Brain microvascular endothelial cell (primary cell): ENCODE data around the gene FBXW8.

Experiments used
- DNase-seq: peaks from one replicate; pipeline ENCODE4 v3.0.0-alpha.2; 2020
- H3K27ac ChIP-seq: fragments of 250-450 bp; sonication (Bioruptor Pico); 2 replicates; pipeline ENCODE4 v1.5.1; 2020; ENCODE audit warnings: mild to moderate bottlenecking, moderate library complexity
- H3K27me3 ChIP-seq: fragments of 250-450 bp; sonication (Bioruptor Pico); replicated peaks from 2 replicates; pipeline ENCODE4 v1.5.1; 2020; ENCODE audit warnings: mild to moderate bottlenecking
- H3K36me3 ChIP-seq: fragments of 250-450 bp; sonication (Bioruptor Pico); replicated peaks from 2 replicates; pipeline ENCODE4 v1.5.1; 2020; ENCODE audit warnings: mild to moderate bottlenecking
- H3K4me3 ChIP-seq: 2 replicates; pipeline ENCODE4 v1.5.1; 2011; ENCODE audit warnings: low read depth, mild to moderate bottlenecking, control low read depth, low read length, moderate library complexity
- in situ Hi-C: cut with HindIII; loops from 2 replicates; pipeline ENCODE4 v1.10.0; 2017; ENCODE audit warnings: low sequenced_read_pairs, low pct_ligation_motif_present
- TF ChIP-seq, protein P1 (sequence below): IDR thresholded peaks from 2 replicates; pipeline ENCODE4 v1.5.1; 2011; ENCODE audit warnings: low read depth, mild to moderate bottlenecking, moderate library complexity, low read length, control low read depth, inconsistent platforms; ENCODE audit errors: missing control alignments

Gene FBXW8

DNA sequence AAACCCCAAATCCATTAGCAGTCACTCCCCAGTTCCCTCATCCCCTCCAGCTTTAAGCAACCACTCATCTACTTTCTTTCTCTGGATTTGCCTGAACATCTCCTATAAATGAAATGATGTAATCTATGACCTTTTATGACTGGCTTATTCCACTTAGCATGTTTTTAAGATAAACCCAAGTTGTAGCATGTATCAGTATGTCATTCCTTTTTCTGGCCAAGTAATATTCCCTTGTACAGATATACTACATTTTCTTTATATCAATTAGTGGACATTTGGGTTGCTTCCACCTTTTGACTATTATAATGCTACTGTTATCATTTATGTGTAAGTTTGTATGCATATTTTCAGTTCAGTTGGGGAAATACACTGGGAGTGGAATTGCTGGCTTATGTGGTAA is 105.1 kb downstream of the FBXW8 start:
- Histone ChIP-seq H3K36me3 (peaks cover 17% of the 10 kb centered on the region), H3K4me3 (no peak overlapping the region), H3K27me3 (no peaks in the 10 kb centered on the region), H3K27ac (no peak overlapping the region)
- no peak for DNase-seq
- TF ChIP-seq, protein P1, sequence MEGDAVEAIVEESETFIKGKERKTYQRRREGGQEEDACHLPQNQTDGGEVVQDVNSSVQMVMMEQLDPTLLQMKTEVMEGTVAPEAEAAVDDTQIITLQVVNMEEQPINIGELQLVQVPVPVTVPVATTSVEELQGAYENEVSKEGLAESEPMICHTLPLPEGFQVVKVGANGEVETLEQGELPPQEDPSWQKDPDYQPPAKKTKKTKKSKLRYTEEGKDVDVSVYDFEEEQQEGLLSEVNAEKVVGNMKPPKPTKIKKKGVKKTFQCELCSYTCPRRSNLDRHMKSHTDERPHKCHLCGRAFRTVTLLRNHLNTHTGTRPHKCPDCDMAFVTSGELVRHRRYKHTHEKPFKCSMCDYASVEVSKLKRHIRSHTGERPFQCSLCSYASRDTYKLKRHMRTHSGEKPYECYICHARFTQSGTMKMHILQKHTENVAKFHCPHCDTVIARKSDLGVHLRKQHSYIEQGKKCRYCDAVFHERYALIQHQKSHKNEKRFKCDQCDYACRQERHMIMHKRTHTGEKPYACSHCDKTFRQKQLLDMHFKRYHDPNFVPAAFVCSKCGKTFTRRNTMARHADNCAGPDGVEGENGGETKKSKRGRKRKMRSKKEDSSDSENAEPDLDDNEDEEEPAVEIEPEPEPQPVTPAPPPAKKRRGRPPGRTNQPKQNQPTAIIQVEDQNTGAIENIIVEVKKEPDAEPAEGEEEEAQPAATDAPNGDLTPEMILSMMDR = no peak
- in situ Hi-C loops = no loop called here

- TF ChIP-seq, protein P1 = no peak
- Histone ChIP-seq H3K4me3 (no peak overlapping the region), H3K27me3 (no peaks in the 10 kb centered on the region), H3K27ac (no peak overlapping the region), H3K36me3 (peaks cover 19% of the 10 kb centered on the region)
- in situ Hi-C loops = no loop called here
- no peak for DNase-seq
Measured at GRCh38 chr12:117017807-117018206, 107.1 kb downstream of the FBXW8 start.

- Histone ChIP-seq H3K36me3 (peaks cover 19% of the 10 kb centered on the region), H3K27me3 (no peaks in the 10 kb centered on the region), H3K4me3 (no peak overlapping the region), H3K27ac (no peak overlapping the region)
- in situ Hi-C loops = no loop called here
- TF ChIP-seq, protein P1 = no peak
- no peak for DNase-seq
Measured at GRCh38 chr12:117018276-117018675, 107.5 kb downstream of the FBXW8 start.

GRCh38 chr12:117018685-117019084 is 107.9 kb downstream of the FBXW8 start:
- in situ Hi-C loops = no loop called here
- H3K4me3 ChIP-seq = no peak overlapping the region
- no peak for DNase-seq
- TF ChIP-seq, protein P1 = no peak
- H3K27me3 ChIP-seq = no peaks in the 10 kb centered on the region
- no peak overlapping the region for H3K27ac ChIP-seq
- H3K36me3 ChIP-seq = peaks cover 19% of the 10 kb centered on the region

DNA sequence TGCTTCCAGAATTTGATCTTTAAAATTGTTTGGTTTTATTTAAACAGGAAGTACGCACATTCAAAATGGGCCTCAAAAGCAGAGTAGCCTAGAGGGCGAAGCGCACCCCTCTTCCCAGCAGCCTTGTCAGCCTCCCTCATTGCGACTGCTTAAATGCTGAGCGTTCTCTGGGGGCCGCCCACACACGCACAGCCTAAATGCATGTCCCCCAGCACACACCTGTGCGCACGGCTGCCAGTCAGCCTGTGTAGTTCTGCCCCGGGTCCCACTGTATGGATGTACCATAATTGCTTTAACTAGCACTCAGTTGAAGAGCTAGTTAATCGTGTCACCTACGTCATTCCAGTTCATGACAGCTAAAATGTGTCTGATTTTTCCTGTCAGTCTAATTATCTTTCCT is 109.1 kb downstream of the FBXW8 start:
- DNase-seq = no peak
- Histone ChIP-seq H3K36me3 (peaks cover 24% of the 10 kb centered on the region), H3K27ac (no peak overlapping the region), H3K27me3 (no peaks in the 10 kb centered on the region), H3K4me3 (no peak overlapping the region)
- TF ChIP-seq, protein P1 = no peak
- in situ Hi-C loops = no loop called here

DNA sequence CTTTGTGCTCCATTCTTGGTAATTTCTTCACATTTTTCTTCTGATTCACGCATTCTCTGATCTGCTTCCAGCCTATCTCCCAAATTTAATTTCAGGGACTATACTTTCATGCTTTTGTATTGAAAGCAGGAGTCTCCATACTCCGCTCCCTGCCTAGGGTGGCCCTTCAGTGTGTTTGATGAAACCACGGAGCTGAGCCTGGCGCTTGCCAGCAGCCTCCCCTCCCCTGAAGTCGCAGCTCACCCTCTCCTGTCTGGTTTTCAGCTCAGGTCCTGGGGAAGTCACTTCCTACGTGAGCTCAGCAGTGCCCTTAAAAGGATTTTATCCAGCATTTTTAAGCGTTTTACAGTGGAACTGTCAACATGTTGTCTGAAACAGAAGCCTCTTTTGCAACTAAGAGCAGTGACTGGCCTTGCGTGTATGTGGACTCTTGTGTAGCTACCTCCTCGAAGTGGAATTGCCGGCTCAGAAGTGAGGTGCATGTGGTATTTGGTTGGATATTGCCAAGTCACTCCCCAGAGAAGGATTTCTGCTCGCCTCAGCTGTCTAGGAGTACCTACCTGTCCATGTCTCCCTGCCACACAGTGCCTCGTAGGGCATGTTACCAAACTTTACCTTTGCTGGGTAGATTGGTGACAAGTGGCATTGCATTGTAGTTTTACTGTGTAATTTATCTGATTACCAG is 109.9 kb downstream of the FBXW8 start:
- TF ChIP-seq, protein P1 = no peak
- Histone ChIP-seq H3K36me3 (peaks cover 27% of the 10 kb centered on the region), H3K27ac (no peak overlapping the region), H3K27me3 (no peaks in the 10 kb centered on the region), H3K4me3 (no peak overlapping the region)
- no peak for DNase-seq
- in situ Hi-C loops = no loop called here
